Liver (tissue), 3 donors: ENCODE measurements around the gene MTHFD1L.

Source experiments
- EGR1 ChIP-seq, 2 donors: IDR thresholded peaks; 2 replicates each; pipeline ENCODE4 v1.6.1; 2016 to 2018; ENCODE audit warnings: antibody characterized with exemption in 2 of 2, low read depth in 2 of 2
- GABPA ChIP-seq, 2 donors: IDR thresholded peaks in 1 of 2; conservative IDR thresholded peaks in 1 of 2; 2 replicates each; pipeline ENCODE4 v1.6.1; 2016; ENCODE audit warnings: antibody characterized with exemption in 2 of 2, mild to moderate bottlenecking in 1 of 2, moderate library complexity in 1 of 2
- JUND ChIP-seq, 2 donors: IDR thresholded peaks; 2 replicates each; pipeline ENCODE4 v1.6.1; 2016; ENCODE audit warnings: antibody characterized with exemption in 2 of 2
- MAX ChIP-seq: IDR thresholded peaks from 2 replicates; pipeline ENCODE4 v1.6.1; 2016; ENCODE audit warnings: antibody characterized with exemption
- NR2F2 ChIP-seq: IDR thresholded peaks from 2 replicates; pipeline ENCODE4 v1.6.1; 2016; ENCODE audit warnings: antibody characterized with exemption
- RAD21 ChIP-seq, 2 donors: IDR thresholded peaks; 2 replicates each; pipeline ENCODE4 v1.6.1; 2016; ENCODE audit warnings: antibody characterized with exemption in 2 of 2, mild to moderate bottlenecking in 2 of 2
- RXRA ChIP-seq, 2 donors: IDR thresholded peaks; 2 replicates each; pipeline ENCODE4 v1.6.1; 2017 to 2018; ENCODE audit warnings: antibody characterized with exemption in 2 of 2, mild to moderate bottlenecking in 1 of 2
- SP1 ChIP-seq: IDR thresholded peaks from 2 replicates; pipeline ENCODE4 v1.6.1; 2018; ENCODE audit warnings: antibody characterized with exemption, mild to moderate bottlenecking
- TAF1 ChIP-seq: conservative IDR thresholded peaks from 2 replicates; pipeline ENCODE4 v1.6.1; 2016; ENCODE audit warnings: antibody characterized with exemption, mild to moderate bottlenecking
- TF ChIP-seq, protein P1 (sequence below): fragments of 150-350 bp; IDR thresholded peaks from 2 replicates; pipeline ENCODE4 v1.5.1; 2017; ENCODE audit warnings: improper control_type of control experiment, low read depth, low read length; ENCODE audit not compliant: missing input control
- TF ChIP-seq, protein P2 (sequence below): IDR thresholded peaks from 2 replicates; pipeline ENCODE4 v1.6.1; 2016; ENCODE audit warnings: antibody characterized with exemption
- TF ChIP-seq, protein P3 (sequence below): IDR thresholded peaks from 2 replicates; pipeline ENCODE4 v1.6.1; 2016; ENCODE audit warnings: antibody characterized with exemption, mild to moderate bottlenecking
- TF ChIP-seq, protein P4 (sequence below): IDR thresholded peaks from 2 replicates; pipeline ENCODE4 v1.6.1; 2016; ENCODE audit warnings: antibody characterized with exemption
- donor health status: healthy.
- donor health status: healthy.

DNA sequence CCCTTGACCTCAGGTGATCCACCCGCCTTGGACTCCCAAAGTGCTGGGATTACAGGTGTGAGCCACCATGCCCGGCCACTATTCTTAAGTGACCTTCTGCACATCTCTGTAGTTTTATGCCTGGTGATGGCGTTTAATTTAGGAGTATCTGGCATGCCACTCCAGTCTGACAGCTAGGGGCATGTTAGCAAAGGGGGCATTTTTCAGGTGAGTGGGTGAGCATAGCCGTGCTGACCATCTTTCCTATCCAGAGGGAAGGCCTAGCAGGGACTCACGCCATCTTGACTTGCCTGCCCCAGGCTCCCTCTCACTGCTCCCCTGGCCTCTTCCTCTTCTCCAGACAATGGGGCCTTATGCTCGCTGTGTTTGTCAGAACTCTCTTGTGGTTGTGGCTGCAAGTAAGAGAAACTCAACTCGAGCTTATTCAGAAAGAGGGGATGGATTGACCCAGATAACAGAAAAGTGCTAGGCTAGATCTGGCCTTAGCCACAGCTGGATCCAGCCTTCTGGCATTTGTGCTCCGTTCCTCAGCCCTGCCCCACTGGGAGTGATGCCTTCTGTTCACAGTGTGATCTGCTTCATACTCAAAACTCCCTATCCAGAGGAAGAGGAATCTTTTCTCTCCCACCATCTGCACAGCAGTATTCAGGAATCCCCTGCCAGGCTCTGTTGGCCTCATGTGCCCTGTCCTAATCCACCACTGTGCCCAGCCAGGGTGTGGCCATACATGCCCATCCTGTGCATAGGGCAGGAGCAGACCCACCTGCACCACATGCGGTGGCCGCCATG is 199.7 kb downstream of the MTHFD1L start:
- TF ChIP-seq, protein P1, sequence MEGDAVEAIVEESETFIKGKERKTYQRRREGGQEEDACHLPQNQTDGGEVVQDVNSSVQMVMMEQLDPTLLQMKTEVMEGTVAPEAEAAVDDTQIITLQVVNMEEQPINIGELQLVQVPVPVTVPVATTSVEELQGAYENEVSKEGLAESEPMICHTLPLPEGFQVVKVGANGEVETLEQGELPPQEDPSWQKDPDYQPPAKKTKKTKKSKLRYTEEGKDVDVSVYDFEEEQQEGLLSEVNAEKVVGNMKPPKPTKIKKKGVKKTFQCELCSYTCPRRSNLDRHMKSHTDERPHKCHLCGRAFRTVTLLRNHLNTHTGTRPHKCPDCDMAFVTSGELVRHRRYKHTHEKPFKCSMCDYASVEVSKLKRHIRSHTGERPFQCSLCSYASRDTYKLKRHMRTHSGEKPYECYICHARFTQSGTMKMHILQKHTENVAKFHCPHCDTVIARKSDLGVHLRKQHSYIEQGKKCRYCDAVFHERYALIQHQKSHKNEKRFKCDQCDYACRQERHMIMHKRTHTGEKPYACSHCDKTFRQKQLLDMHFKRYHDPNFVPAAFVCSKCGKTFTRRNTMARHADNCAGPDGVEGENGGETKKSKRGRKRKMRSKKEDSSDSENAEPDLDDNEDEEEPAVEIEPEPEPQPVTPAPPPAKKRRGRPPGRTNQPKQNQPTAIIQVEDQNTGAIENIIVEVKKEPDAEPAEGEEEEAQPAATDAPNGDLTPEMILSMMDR = no peak
- TF ChIP-seq RAD21 (IDR thresholded peaks at IDR 0.05) = no peak
- TF ChIP-seq, protein P2, sequence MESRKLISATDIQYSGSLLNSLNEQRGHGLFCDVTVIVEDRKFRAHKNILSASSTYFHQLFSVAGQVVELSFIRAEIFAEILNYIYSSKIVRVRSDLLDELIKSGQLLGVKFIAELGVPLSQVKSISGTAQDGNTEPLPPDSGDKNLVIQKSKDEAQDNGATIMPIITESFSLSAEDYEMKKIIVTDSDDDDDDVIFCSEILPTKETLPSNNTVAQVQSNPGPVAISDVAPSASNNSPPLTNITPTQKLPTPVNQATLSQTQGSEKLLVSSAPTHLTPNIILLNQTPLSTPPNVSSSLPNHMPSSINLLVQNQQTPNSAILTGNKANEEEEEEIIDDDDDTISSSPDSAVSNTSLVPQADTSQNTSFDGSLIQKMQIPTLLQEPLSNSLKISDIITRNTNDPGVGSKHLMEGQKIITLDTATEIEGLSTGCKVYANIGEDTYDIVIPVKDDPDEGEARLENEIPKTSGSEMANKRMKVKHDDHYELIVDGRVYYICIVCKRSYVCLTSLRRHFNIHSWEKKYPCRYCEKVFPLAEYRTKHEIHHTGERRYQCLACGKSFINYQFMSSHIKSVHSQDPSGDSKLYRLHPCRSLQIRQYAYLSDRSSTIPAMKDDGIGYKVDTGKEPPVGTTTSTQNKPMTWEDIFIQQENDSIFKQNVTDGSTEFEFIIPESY = no peak
- TF ChIP-seq MAX = no peak
- TF ChIP-seq EGR1 (IDR thresholded peaks at IDR 0.05; ENCODE audit: low read depth in 2 of 2) = no peak
- no peak for TF ChIP-seq SP1
- TF ChIP-seq, protein P3, sequence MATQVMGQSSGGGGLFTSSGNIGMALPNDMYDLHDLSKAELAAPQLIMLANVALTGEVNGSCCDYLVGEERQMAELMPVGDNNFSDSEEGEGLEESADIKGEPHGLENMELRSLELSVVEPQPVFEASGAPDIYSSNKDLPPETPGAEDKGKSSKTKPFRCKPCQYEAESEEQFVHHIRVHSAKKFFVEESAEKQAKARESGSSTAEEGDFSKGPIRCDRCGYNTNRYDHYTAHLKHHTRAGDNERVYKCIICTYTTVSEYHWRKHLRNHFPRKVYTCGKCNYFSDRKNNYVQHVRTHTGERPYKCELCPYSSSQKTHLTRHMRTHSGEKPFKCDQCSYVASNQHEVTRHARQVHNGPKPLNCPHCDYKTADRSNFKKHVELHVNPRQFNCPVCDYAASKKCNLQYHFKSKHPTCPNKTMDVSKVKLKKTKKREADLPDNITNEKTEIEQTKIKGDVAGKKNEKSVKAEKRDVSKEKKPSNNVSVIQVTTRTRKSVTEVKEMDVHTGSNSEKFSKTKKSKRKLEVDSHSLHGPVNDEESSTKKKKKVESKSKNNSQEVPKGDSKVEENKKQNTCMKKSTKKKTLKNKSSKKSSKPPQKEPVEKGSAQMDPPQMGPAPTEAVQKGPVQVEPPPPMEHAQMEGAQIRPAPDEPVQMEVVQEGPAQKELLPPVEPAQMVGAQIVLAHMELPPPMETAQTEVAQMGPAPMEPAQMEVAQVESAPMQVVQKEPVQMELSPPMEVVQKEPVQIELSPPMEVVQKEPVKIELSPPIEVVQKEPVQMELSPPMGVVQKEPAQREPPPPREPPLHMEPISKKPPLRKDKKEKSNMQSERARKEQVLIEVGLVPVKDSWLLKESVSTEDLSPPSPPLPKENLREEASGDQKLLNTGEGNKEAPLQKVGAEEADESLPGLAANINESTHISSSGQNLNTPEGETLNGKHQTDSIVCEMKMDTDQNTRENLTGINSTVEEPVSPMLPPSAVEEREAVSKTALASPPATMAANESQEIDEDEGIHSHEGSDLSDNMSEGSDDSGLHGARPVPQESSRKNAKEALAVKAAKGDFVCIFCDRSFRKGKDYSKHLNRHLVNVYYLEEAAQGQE = no peak
- no peak for TF ChIP-seq GABPA (IDR thresholded peaks at IDR 0.05 in 1 of 2, conservative IDR thresholded peaks at IDR 0.05 in 1 of 2)
- TF ChIP-seq TAF1 = no peak
- TF ChIP-seq NR2F2 = no peak
- TF ChIP-seq, protein P4, sequence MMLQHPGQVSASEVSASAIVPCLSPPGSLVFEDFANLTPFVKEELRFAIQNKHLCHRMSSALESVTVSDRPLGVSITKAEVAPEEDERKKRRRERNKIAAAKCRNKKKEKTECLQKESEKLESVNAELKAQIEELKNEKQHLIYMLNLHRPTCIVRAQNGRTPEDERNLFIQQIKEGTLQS = no peak
- TF ChIP-seq JUND (IDR thresholded peaks at IDR 0.05) = no peak
- TF ChIP-seq RXRA (IDR thresholded peaks at IDR 0.05) = no peak
